BLaER1 treated with 17β-estradiol and CSF1 and Interleukin-3, amounts not matched to agents 10 nM and 100 nM (cell line): ENCODE measurements around the gene ADARB2.

ENCODE experiments used
- H3K27ac ChIP-seq, 11 experiments: shearing (Covaris generic); formaldehyde crosslinking; 2 replicates each; pipeline ENCODE4 v1.8.1; 2022
- H3K27me3 ChIP-seq, 11 experiments: shearing (Covaris generic); formaldehyde crosslinking; 2 replicates each; pipeline ENCODE4 v1.8.1; 2022
- H3K36me3 ChIP-seq, 11 experiments: shearing (Covaris generic); formaldehyde crosslinking; 2 replicates each; pipeline ENCODE4 v1.8.1; 2022
- H3K4me1 ChIP-seq, 10 experiments: shearing (Covaris generic); formaldehyde crosslinking; 2 replicates each; pipeline ENCODE4 v1.8.1; 2022
- H3K4me2 ChIP-seq, 11 experiments: shearing (Covaris generic); formaldehyde crosslinking; 2 replicates each; pipeline ENCODE4 v1.8.1; 2022
- H3K4me3 ChIP-seq, 10 experiments: shearing (Covaris generic); formaldehyde crosslinking; 2 replicates each; pipeline ENCODE4 v1.8.1; 2022
- H3K9ac ChIP-seq, 11 experiments: shearing (Covaris generic); formaldehyde crosslinking; 2 replicates each; pipeline ENCODE4 v1.8.1; 2022
- H3K9me3 ChIP-seq, 11 experiments: shearing (Covaris generic); formaldehyde crosslinking; replicated peaks in 1 of 11; 2 replicates each; pipeline ENCODE4 v1.8.1; 2022
- H4K20me1 ChIP-seq, 11 experiments: shearing (Covaris generic); formaldehyde crosslinking; 2 replicates each; pipeline ENCODE4 v1.8.1; 2022
- Cebpa-rat ChIP-seq, 11 experiments: shearing (Covaris generic); IDR thresholded peaks; 2 replicates each; pipeline ENCODE4 v1.8.1; 2022

ADARB2 gene

GRCh38 chr10:1153805-1154351 lies 583.4 kb downstream of the ADARB2 start:
- Histone ChIP-seq H3K4me3 (no peak overlapping the region), H3K4me1 (peaks cover 21 to 80% (median 67%) of the 10 kb centered on the region in 10 experiments), H3K27me3 (peaks cover 0 to 10% (median 0%) of the 10 kb centered on the region in 11 experiments; a peak in 1 of 22 replicates), H3K36me3 (no peaks in the 10 kb centered on the region), H4K20me1 (peaks cover 0 to 4% (median 0%) of the 10 kb centered on the region in 11 experiments; a peak in 2 of 22 replicates), H3K27ac (no peak overlapping the region), H3K9me3 (no peaks in the 10 kb centered on the region), H3K9ac (0 out of 22 replicates have a peak overlapping the region, but pooled peaks of 1 of the 11 experiments have one; percentile 3), H3K4me2 (peak overlapping the region in 9 of 11 experiments; percentile 18 to 94 (median 79); a peak in 17 of 22 replicates)
- TF ChIP-seq Cebpa-rat (IDR thresholded peaks at IDR 0.05): no peak

DNA sequence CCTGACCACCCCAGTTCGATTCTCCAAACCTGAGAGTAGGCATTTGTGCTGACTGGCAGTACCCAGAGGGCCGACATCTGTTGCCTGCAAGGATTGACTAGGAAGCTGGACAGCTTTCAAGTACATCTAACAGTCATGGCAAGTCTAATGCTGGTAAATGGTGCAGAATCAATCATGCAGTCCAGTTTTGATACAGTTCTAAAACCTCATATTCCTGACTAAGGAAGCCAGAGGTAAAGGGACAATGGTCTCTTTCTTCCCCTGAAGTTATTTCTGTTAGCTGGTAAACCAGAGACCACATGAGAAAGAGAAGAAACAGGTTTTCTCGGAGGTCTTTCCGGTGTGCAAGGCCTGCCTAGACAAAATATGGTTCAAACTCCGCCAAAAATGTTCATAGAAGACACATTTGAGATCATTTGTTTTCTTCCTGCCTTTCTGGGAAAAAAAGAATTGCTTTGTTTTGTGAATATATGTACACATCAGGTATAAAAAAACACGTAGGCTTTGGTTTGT lies 584.0 kb downstream of the ADARB2 start:
- Histone ChIP-seq H3K27ac (no peak overlapping the region), H3K27me3 (peaks cover 0 to 10% (median 0%) of the 10 kb centered on the region in 11 experiments; a peak in 1 of 22 replicates), H3K4me2 (peak overlapping the region in 9 of 11 experiments; percentile 28 to 94 (median 79); a peak in 16 of 22 replicates), H3K36me3 (no peaks in the 10 kb centered on the region), H4K20me1 (peaks cover 0 to 4% (median 0%) of the 10 kb centered on the region in 11 experiments; a peak in 2 of 22 replicates), H3K4me1 (peaks cover 21 to 85% (median 71%) of the 10 kb centered on the region in 10 experiments), H3K9me3 (peaks cover 0 to 4% (median under 1%) of the 10 kb centered on the region in 11 experiments; a peak in 5 of 22 replicates), H3K4me3 (no peak overlapping the region), H3K9ac (no peak overlapping the region)
- no peak for TF ChIP-seq Cebpa-rat (IDR thresholded peaks at IDR 0.05)

GRCh38 chr10:1152386-1153250 lies 584.7 kb downstream of the ADARB2 start:
- Histone ChIP-seq H3K4me2 (peak overlapping the region in 9 of 11 experiments; percentile 28 to 94 (median 79); a peak in 17 of 22 replicates), H3K9ac (no peak overlapping the region), H3K36me3 (no peaks in the 10 kb centered on the region), H3K9me3 (peaks cover 2 to 10% (median 7%) of the 10 kb centered on the region in 11 experiments; a peak in 20 of 22 replicates), H3K27me3 (peaks cover 0 to 10% (median 0%) of the 10 kb centered on the region in 11 experiments; a peak in 1 of 22 replicates), H4K20me1 (peaks cover 0 to 4% (median 0%) of the 10 kb centered on the region in 11 experiments; a peak in 2 of 22 replicates), H3K4me3 (no peak overlapping the region), H3K4me1 (peaks cover 21 to 88% (median 71%) of the 10 kb centered on the region in 10 experiments), H3K27ac (no peak overlapping the region)
- TF ChIP-seq Cebpa-rat (IDR thresholded peaks at IDR 0.05): no peak

DNA sequence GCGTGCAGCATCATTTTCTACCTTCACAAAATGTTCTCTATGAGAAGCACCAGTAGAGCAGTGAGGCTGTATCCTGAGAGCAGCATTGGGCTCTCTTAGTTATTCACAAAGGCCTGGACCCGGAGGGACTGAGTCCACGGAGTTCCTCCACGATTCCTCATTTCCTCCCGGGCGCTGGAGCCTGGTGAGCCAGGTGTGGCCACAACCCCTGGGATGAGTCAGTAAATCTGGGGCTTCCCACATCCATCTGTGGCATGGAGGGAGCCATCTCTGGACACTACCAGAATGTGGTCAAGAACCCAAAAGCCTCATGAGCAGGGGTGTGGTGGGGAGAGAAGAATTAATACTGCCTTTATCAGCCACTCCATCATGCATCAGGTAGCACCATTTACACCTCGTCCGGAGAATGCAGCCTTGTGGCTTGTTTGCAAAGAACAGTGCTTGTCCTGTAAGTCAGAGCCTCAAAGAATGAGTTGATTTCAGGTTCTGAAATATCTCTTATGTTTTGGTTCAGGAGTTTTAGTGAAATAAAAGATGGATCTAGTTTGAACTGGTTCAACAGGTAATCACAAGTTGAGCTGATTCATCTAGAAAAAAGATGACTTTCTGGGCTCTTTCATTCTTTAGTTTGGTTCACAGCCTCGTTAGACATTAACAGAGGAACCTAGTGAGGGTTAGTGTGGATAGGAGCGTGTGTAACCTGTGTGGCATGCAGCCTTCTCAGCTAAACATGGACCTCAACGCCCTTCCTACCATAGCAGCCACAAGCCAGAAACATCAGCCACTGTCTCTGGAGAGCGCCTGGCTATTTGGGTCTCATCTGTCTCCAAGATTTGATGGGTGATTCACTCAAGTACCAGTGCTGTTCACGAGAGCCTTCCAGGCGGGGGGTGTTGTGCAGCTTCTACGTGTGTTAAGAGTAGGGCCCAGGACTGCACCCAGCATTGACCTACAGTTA lies 586.0 kb downstream of the ADARB2 start:
- H3K4me2 ChIP-seq: peak overlapping the region; percentile 53 to 94 (median 84); a peak in 21 of 22 replicates
- H3K27ac ChIP-seq: peak overlapping the region in 4 of 11 experiments; percentile 15 to 58 (median 30); a peak in 3 of 22 replicates
- peaks cover 0 to 10% (median 0%) of the 10 kb centered on the region in 11 experiments; a peak in 1 of 22 replicates for H3K27me3 ChIP-seq
- peaks cover 21 to 83% (median 69%) of the 10 kb centered on the region in 10 experiments for H3K4me1 ChIP-seq
- peaks cover 0 to 5% (median 0%) of the 10 kb centered on the region in 11 experiments; a peak in 2 of 22 replicates for H3K36me3 ChIP-seq
- peak overlapping the region in 1 of 11 experiments; percentile 12; a peak in 1 of 22 replicates for H3K9ac ChIP-seq
- no peak for TF ChIP-seq Cebpa-rat (IDR thresholded peaks at IDR 0.05)
- peaks cover 0 to 4% (median 0%) of the 10 kb centered on the region in 11 experiments; a peak in 2 of 22 replicates for H4K20me1 ChIP-seq
- peak overlapping the region in 1 of 10 experiments; percentile 36; a peak in 1 of 20 replicates for H3K4me3 ChIP-seq
- H3K9me3 ChIP-seq: peaks cover 15 to 23% (median 20%) of the 10 kb centered on the region in 11 experiments

- peaks cover 22 to 31% (median 27%) of the 10 kb centered on the region in 11 experiments for H3K9me3 ChIP-seq
- H3K4me2 ChIP-seq: peak overlapping the region; percentile 53 to 94 (median 84)
- TF ChIP-seq Cebpa-rat (IDR thresholded peaks at IDR 0.05): no peak
- H3K9ac ChIP-seq: peak overlapping the region in 2 of 11 experiments; percentile 2 to 12; a peak in 1 of 22 replicates
- H4K20me1 ChIP-seq: peaks cover 0 to 4% (median 0%) of the 10 kb centered on the region in 11 experiments; a peak in 1 of 22 replicates
- H3K27me3 ChIP-seq: peaks cover 0 to 10% (median 0%) of the 10 kb centered on the region in 11 experiments; a peak in 1 of 22 replicates
- H3K27ac ChIP-seq: peak overlapping the region in 4 of 11 experiments; percentile 15 to 58 (median 30); a peak in 3 of 22 replicates
- H3K36me3 ChIP-seq: peaks cover 0 to 8% (median 0%) of the 10 kb centered on the region in 11 experiments; a peak in 2 of 22 replicates
- peaks cover 21 to 75% (median 65%) of the 10 kb centered on the region in 10 experiments for H3K4me1 ChIP-seq
- peak overlapping the region in 1 of 10 experiments; percentile 36; a peak in 2 of 20 replicates for H3K4me3 ChIP-seq
These were observed 586.7 kb downstream of the ADARB2 start for GRCh38 chr10:1150638-1150955.

GRCh38 chr10:1149793-1150637 lies 587.3 kb downstream of the ADARB2 start:
- H3K4me1 ChIP-seq: peaks cover 21 to 70% (median 64%) of the 10 kb centered on the region in 10 experiments
- H3K4me2 ChIP-seq: peak overlapping the region; percentile 53 to 94 (median 84)
- peaks cover 0 to 8% (median 0%) of the 10 kb centered on the region in 11 experiments; a peak in 2 of 22 replicates for H3K36me3 ChIP-seq
- TF ChIP-seq Cebpa-rat (IDR thresholded peaks at IDR 0.05): no peak
- peaks cover 0 to 4% (median 0%) of the 10 kb centered on the region in 11 experiments; a peak in 1 of 22 replicates for H4K20me1 ChIP-seq
- H3K4me3 ChIP-seq: peak overlapping the region in 3 of 10 experiments; percentile 2 to 36 (median 34); a peak in 2 of 20 replicates
- H3K9ac ChIP-seq: peak overlapping the region in 4 of 11 experiments; percentile 2 to 48 (median 35); a peak in 2 of 22 replicates
- peaks cover 0 to 10% (median 0%) of the 10 kb centered on the region in 11 experiments; a peak in 1 of 22 replicates for H3K27me3 ChIP-seq
- peaks cover 28 to 37% (median 33%) of the 10 kb centered on the region in 11 experiments for H3K9me3 ChIP-seq
- H3K27ac ChIP-seq: peak overlapping the region in 5 of 11 experiments; percentile 5 to 58 (median 47); a peak in 6 of 22 replicates
